Inflammatory macrophage treated with lipopolysaccharide for 1 hour (primary cell): ENCODE measurements around the gene NR4A3.

Source experiments
- DNase-seq, 2 donors: peaks; one replicate each; pipeline ENCODE4 v3.0.0-alpha.2; 2020 to 2022

The NR4A3 gene

DNA sequence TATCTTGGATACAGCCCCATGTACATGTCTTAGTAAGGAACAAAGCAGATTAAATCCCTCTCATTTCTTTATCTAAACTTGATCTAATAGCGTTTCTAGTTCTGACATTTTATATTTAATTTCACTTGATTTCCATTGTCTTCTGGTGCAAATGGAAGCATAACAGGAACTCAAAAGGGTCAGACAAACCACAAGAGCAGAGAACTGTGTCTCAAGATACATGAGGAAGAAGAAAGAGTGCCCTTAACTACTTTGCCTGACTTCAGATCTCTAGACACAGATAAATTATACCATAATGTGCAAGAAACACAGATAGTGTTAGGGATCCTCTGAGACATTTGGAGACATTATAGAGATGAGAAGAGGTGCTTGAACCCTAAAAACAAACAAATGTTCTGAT is 64.1 kb downstream of the NR4A3 start:
- no peak for DNase-seq

DNA sequence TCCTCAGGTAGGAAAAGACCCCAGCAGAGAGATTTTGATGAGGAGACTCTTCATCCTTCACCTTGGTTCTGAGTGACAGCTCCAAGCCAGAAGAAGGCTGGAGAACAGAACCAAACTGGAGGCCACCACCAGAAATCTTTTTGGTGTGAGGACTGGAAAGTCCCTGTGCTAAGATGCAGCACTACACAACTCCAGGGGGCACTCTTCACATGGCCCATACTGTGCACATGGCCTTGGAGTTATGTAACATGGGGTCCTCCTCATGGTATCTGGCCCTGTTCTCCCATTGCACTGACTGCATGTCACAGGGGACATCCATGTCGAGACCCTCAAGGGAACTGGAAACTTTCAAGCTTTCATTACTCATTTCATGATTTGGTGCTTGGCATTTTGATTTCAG is 67.4 kb downstream of the NR4A3 start:
- no peak for DNase-seq

DNA sequence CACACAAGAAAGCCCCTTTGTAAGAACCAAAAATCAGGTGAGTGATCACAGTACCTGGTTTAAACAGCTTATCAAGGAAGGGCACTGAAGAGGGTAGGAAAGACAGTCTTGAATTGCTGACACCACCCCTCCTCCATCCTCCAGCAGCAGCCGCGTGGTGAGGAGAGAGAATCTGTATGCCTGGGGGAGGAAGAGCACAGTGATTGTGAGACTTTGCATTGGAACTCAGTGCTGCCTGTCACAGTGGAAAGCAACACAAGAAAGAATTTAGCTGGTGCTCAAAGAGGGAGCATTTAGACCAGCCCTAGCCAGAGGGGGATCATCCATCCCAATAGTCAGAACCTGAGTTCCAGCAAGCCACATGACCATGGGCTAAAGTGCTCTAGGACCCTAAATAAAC is 73.1 kb downstream of the NR4A3 start:
- no peak for DNase-seq

DNA sequence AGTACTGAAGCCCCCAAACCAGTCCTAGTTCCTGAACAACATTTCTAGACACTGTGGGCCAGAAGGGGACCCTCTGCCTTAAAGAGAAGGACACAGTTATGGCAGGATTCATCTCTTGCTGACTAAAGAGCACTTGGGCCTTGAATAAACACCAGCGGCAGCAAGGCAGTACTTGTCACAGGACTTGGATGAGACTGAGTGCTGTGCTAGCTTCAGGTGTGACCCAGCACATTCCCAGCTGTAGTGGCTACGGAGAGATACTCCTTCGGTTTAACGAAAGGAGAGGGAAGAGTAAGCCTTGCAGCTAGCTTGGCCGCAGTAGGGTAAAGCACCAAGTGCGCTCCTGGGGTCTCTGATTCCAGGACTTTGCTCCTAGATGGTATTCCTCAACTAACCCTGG is 73.8 kb downstream of the NR4A3 start:
- DNase-seq, result no peak

DNA sequence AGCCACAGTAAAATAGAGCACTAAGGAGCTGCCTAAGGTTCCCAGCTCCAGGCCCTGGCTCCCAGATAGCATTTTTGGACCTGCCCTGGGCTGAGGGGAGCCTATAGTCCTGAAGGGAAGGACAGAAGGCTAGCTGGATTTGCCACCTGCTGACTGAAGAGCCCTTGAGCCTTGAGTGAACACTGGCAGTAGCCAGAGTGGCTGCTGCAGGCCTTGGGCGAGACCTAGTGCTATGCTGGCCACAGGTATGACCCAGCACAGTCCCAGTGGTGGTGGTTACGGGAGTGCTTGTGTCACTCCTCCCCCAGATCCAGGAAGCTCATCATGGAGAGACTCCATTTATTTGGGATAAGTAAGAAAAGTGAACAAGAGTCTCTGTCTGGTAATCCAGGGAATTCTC is 74.4 kb downstream of the NR4A3 start:
- DNase-seq, result no peak

DNA sequence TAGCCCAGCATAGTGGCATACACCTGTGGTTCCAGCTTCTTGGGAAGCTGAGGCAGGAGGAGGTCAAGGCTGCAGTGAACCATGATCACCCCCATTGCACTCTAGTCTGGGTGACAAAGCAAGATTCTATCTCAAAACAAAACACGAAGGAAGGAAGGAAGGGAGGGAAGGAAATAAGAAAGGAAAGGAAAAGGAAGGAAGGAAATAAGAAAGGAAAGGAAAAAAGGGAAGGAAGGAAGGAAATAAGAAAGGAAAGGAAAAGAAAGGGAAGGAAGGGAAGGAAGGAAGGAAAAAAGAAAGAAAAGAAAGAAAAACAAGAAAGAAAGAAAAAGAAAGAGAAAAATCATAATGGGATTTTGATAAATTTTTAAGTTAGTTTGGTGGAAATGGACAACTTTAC is 81.7 kb downstream of the NR4A3 start:
- DNase-seq, result no peak

DNA sequence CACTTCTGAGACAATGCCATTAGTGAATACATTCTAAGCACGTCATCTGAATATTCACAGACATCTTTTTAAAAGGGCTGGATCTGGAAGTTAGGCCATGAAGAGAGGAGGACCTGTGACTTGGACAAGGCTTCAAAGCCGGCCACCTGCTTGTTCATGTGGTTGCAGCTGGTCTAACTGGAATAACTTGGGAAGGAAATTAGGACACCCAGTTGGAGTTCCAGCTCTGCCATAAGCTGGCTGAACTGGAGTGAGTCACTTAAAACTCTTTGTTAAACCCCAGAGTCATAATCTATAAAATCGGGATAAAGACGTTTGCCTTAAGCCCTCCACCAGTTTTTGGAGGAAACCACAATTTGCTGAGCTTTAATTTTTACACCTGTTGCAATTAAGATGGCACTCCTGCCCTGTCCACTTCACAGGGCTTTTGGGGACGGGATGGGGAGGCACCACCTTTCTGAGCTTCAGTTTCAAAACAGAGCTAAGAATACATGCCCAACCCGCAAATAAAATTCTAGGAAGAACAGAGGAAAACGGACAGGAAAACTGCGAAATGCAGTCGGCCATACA is 84.2 kb downstream of the NR4A3 start:
- DNase-seq, result no peak

DNA sequence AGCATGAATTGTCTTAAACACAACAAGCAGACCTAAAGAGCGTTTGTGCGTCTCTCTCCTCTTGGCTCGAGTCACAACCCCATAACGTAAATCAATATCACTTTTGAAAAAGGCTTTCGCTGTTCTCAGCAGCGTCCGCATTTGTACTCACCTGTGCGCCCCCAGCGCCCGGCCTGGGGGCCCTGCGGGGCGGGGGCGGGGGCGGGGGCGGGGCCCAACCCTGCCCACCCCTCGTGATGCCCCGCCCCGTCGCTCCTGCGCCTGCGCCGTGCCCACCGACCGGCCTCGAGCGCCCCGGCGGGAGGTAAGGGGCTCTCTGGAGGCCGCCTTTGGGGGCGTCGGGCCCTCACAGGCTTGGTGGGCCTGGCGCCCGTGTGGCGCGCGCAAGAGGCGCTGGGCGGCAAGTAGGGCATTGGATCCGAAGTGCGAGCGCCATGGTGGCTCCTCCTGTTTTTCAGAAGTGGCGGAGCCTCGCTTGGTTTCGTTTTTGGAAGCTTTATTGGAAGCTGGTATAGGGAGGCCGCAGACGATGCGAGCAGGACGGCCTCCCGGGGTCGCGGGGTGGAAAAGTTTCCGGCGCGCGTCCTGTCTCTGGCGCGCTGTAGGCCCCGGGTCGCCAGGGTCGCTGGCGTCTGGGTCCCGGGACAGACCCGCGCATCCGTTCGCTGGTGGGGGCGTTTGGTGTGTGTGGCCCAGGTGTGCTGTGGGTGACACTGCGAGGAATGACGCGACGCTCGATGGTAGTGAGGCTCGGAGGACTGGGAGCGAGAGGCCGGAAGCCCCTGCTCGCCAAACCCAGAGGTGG is 84.9 kb downstream of the NR4A3 start, which contains the start of gene STX17:
TSS of gene STX17 (plus strand) at position 252 of the 805 bp plus-strand sequence. CDS start 8,586 bp downstream, outside the sequence.
- DNase-seq, result peak; percentile 67 to 70

DNA sequence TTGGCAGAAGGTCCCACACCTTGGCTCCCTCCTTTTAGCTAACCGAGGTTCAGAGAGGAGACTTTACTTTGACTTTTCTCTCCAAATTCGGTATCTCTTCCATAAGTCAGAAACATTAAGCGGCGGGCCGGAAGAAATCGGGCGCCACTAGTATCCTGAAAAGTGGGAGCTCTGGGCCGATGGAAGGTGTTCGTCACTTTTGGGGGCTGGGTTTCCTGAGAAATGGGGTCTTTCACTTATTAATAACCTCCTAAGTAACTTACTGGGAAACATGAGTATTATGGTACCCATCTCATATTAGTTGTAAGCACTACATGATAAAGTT is 85.5 kb downstream of the NR4A3 start:
- peak in 1 of 2 donors; percentile 13 for DNase-seq

DNA sequence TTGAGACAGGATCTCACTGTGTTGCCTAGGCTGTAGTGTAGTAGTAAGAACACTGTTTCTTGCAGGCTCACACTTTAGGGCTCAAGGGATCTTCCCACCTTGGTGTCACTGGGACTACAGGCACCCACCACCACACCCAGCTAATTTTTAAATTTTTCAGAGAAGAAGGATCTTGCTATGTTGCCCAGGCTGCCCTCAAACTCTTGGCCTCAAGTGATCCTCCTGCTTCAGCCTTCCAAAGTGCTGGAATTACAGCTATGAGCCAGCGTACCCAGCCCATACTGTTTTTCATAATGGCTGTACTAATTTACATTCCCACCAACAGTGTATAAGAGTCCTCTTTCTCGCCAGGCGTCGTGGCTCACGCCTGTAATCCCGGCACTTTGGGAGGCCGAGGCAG is 89.9 kb downstream of the NR4A3 start:
- DNase-seq, result no peak
